ENCODE measurements around the gene OR2AG2. TPM values are rescaled to one million over a fixed set of nuclear protein-coding genes. Genes with fewer than 3 reads are reported as not detected.

OR2AG2 gene
- total and polyA plus RNA-seq, 5 donors from 2014 or later, result not detected

DNA sequence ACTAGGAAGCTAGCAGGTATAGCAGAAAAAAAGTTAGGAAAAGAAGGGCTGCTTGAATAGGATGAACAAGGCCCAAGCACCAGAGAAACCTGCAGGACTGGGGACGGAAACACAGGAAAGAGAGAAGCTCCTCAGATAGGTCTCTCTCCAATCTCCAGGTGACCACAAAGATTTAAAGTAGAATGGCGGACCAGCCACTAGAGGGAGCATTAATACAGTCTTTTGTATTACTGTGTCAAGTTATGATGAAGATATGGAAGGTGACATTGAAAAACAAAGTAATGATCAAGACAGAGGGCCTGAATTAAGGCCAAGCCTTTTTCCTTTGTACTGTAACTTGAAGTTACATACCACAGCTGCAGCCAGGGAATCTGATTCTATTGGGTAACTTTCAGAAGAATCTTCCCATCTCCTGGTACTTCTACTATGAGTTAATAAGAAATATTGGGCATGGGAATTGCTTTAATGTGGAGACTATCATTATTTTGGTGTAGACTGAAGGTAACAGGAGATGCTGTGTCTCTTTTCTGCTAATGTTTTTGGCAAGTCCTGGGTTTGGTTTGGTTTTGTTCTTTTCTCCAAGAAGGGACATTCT lies 33.8 kb downstream of the OR2AG2 start:
- H3K27me3 ChIP-seq (ENCODE audit: control insufficient read depth, insufficient read depth, low read length), result no peaks in the 10 kb centered on the region
- Mint-ChIP-seq H3K9me3 (no peaks in the 10 kb centered on the region), H3K4me3 (peak overlapping the region; percentile 55 to 95 (median 72)), H3K27me3 (no peaks in the 10 kb centered on the region), H3K27ac (peak overlapping the region; percentile 71 to 99 (median 89)), H3K36me3 (peaks cover 27% of the 10 kb centered on the region), H3K4me1 (peaks cover 46 to 93% (median 82%) of the 10 kb centered on the region in 4 donors)
- peak; percentile 67 to 70 for ATAC-seq (ENCODE audit: low read depth in 2 of 2)
- peak; percentile 62 to 86 (median 79) for DNase-seq
- H3K27ac ChIP-seq (ENCODE audit: insufficient read depth, low read length, poor library complexity, severe bottlenecking), result peak overlapping the region; percentile 70
- H3K9me3 ChIP-seq (ENCODE audit: control insufficient read depth in 2 of 2, low read length in 2 of 2), result no peaks in the 10 kb centered on the region
- H3K36me3 ChIP-seq (ENCODE audit: control insufficient read depth, insufficient read depth, low read length), result peaks cover 35% of the 10 kb centered on the region
- peak overlapping the region; percentile 56 for H3K4me3 ChIP-seq (ENCODE audit: low read depth, low read length)
- H3K4me1 ChIP-seq (ENCODE audit: control insufficient read depth, insufficient read depth, low read length, poor library complexity, severe bottlenecking), result peaks cover 91% of the 10 kb centered on the region

DNA sequence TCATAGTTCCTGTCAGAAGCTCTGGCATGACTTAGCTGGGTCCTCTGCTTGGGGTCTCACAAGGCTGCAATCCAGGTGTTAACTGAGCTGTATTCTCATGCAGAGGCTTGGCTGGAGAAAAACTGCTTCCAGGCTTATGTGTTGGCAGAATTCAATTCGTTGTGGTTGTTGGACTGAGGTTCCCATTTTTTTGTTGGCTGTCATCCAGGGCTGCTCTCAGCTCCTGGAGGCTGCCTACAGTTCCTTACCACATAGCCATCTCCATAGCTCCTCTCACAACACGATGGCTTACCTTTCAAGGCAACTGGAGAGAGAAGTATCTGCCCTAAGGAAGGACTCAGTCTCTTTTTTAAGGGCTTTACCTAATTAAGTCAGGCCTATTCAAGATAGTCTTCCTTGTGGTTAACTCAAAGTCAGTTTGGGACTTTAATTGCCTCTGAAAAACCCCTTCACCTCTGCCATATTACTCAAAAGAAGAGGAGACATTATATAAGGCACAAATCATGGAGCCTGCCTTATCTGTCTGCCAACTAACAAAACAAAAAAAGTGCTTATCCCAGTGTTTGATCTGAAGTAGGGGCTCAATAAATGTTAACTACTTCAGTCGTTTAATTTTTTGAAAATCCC lies 35.2 kb downstream of the OR2AG2 start:
- Histone ChIP-seq H3K4me1 (ENCODE audit: control insufficient read depth, insufficient read depth, low read length, poor library complexity, severe bottlenecking) (peaks cover 78% of the 10 kb centered on the region), H3K27ac (ENCODE audit: insufficient read depth, low read length, poor library complexity, severe bottlenecking) (peak overlapping the region; percentile 70), H3K4me3 (ENCODE audit: low read depth, low read length) (peak overlapping the region; percentile 70), H3K36me3 (ENCODE audit: control insufficient read depth, insufficient read depth, low read length) (peaks cover 35% of the 10 kb centered on the region), H3K9me3 (ENCODE audit: control insufficient read depth in 2 of 2, low read length in 2 of 2) (no peaks in the 10 kb centered on the region), H3K27me3 (ENCODE audit: control insufficient read depth, insufficient read depth, low read length) (no peaks in the 10 kb centered on the region)
- ATAC-seq (ENCODE audit: low read depth in 2 of 2), result no peak
- Mint-ChIP-seq H3K9me3 (peaks cover 0 to 2% (median 0%) of the 10 kb centered on the region in 7 donors), H3K27ac (peak overlapping the region; percentile 71 to 99 (median 89)), H3K36me3 (peaks cover 21% of the 10 kb centered on the region), H3K4me1 (peaks cover 45 to 91% (median 76%) of the 10 kb centered on the region in 4 donors), H3K4me3 (peak overlapping the region in 3 of 4 donors; percentile 35 to 82 (median 36)), H3K27me3 (no peaks in the 10 kb centered on the region)
- no peak for DNase-seq

DNA sequence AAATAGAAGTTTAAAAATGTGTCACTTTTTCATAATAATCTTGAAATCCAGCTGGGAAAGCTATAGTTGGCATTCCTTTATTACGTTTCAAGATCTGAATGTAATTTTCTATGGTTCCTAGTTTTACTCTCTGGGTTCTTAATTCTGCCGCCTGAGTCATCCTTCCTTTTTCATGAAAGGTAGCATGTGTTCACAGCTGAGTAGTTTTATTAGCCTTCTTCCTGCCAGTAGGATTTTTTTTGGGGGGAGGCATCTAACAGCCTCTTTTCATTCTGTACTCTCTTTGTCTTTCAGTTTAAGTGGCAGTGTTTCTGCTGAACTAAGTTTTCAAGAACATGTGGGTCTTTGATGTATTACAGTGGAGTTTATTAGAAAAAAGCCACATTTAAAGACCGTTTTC lies 36.5 kb downstream of the OR2AG2 start:
- no peaks in the 10 kb centered on the region for H3K27me3 ChIP-seq (ENCODE audit: control insufficient read depth, insufficient read depth, low read length)

DNA sequence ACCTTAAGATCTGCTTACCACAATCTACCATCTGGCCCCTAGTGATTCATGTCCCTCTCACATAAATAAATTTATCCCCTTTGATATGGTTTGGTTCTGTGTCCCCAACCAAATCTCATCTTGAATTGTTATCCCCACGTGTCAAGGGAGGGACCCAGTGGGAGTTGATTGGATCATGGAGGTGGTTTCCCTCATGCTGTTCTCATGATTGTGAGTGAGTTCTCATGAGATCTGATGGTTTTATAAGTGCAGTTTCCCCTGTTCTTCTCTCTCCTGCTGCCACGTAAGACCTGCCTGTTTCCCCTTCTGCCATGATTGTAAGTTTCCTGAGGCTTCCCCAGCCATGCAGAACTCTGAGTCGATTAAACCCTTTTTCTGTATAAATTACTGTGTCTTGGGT lies 37.2 kb downstream of the OR2AG2 start:
- H3K4me1 ChIP-seq (ENCODE audit: control insufficient read depth, insufficient read depth, low read length, poor library complexity, severe bottlenecking), result peaks cover 62% of the 10 kb centered on the region

More for the DNA sequence above, 36.5 kb downstream of the OR2AG2 start:
- peak in 1 of 3 donors; percentile 41 for DNase-seq
- ATAC-seq (ENCODE audit: low read depth in 2 of 2), result no peak
- Mint-ChIP-seq H3K27me3 (no peaks in the 10 kb centered on the region), H3K4me1 (peaks cover 41 to 93% (median 70%) of the 10 kb centered on the region in 4 donors), H3K9me3 (peaks cover 0 to 2% (median 0%) of the 10 kb centered on the region in 7 donors), H3K4me3 (peak overlapping the region; percentile 52 to 87 (median 79)), H3K36me3 (peaks cover 19% of the 10 kb centered on the region), H3K27ac (peak overlapping the region; percentile 81 to 99 (median 89))
- Histone ChIP-seq H3K4me3 (ENCODE audit: low read depth, low read length) (peak overlapping the region; percentile 70), H3K4me1 (ENCODE audit: control insufficient read depth, insufficient read depth, low read length, poor library complexity, severe bottlenecking) (peaks cover 69% of the 10 kb centered on the region), H3K9me3 (ENCODE audit: control insufficient read depth in 2 of 2, low read length in 2 of 2) (no peaks in the 10 kb centered on the region), H3K36me3 (ENCODE audit: control insufficient read depth, insufficient read depth, low read length) (peaks cover 35% of the 10 kb centered on the region), H3K27ac (ENCODE audit: insufficient read depth, low read length, poor library complexity, severe bottlenecking) (peak overlapping the region; percentile 70)

DNA sequence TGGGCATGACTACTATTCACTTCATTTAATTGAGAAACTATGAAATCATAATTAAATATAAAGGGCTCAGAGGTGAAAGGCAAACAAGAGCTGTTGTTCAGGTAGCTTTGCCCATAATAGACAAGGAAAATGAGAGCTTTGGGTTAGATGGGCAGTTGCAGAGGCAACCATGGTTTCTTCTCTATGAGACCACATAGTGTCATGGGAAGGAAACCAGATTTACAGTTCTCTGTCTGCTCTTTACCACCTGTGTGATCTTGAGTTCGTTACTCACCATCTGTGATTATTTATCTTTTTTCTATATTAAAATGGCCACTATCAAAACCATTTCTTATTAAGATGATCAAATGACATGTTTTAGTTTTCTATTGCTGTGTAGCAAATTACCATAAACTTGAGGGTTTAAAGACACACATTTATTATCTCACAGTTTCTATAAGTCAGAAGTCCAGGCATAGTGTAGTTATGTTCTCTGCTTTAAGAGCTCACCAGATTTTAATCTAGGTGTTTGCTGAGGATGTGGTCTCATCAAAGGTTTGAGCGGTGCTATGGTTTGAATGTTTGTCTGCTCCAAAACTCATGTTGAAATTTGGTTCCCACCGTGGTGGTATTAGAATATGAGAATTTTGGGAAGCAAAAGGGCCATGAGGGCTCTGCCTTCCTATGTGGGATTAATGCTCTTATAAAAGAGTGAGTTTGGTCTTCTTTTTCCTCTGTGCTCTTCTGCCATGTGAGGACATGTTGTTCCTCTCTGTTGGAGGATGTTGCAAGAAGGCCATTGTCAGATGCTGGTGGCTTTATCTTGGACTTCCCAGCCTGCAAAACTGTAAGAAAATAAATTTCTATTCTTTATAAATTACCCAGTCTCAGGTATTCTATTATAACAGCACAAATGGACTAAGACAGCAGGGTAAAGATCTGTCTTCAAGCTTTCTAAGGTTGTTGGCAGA lies 38.2 kb downstream of the OR2AG2 start:
- Mint-ChIP-seq H3K4me1 (peaks cover 47 to 92% (median 66%) of the 10 kb centered on the region in 4 donors), H3K9me3 (peaks cover 0 to 2% (median 0%) of the 10 kb centered on the region in 7 donors), H3K36me3 (peaks cover 16% of the 10 kb centered on the region), H3K27me3 (no peaks in the 10 kb centered on the region), H3K4me3 (peak overlapping the region; percentile 52 to 84 (median 79)), H3K27ac (peak overlapping the region; percentile 85 to 99 (median 89))
- no peaks in the 10 kb centered on the region for H3K9me3 ChIP-seq (ENCODE audit: control insufficient read depth in 2 of 2, low read length in 2 of 2)
- peaks cover 59% of the 10 kb centered on the region for H3K4me1 ChIP-seq (ENCODE audit: control insufficient read depth, insufficient read depth, low read length, poor library complexity, severe bottlenecking)
- peak overlapping the region; percentile 70 for H3K4me3 ChIP-seq (ENCODE audit: low read depth, low read length)
- H3K27ac ChIP-seq (ENCODE audit: insufficient read depth, low read length, poor library complexity, severe bottlenecking), result peak overlapping the region; percentile 70
- H3K27me3 ChIP-seq (ENCODE audit: control insufficient read depth, insufficient read depth, low read length), result no peaks in the 10 kb centered on the region
- ATAC-seq (ENCODE audit: low read depth in 2 of 2) (peak; percentile 81 to 86), DNase-seq (peak in 2 of 3 donors; percentile 65 to 70)
- H3K36me3 ChIP-seq (ENCODE audit: control insufficient read depth, insufficient read depth, low read length), result peaks cover 27% of the 10 kb centered on the region

More for the DNA sequence above, 37.2 kb downstream of the OR2AG2 start:
- H3K27ac ChIP-seq (ENCODE audit: insufficient read depth, low read length, poor library complexity, severe bottlenecking), result peak overlapping the region; percentile 70
- peak overlapping the region; percentile 70 for H3K4me3 ChIP-seq (ENCODE audit: low read depth, low read length)
- no peak for ATAC-seq (ENCODE audit: low read depth in 2 of 2)
- H3K4me1 Mint-ChIP-seq, result peaks cover 41 to 93% (median 66%) of the 10 kb centered on the region in 4 donors
- H3K27ac Mint-ChIP-seq, result peak overlapping the region; percentile 81 to 99 (median 89)
- no peaks in the 10 kb centered on the region for H3K9me3 ChIP-seq (ENCODE audit: control insufficient read depth in 2 of 2, low read length in 2 of 2)
- H3K36me3 ChIP-seq (ENCODE audit: control insufficient read depth, insufficient read depth, low read length), result peaks cover 29% of the 10 kb centered on the region
- DNase-seq, result no peak
- peak overlapping the region; percentile 52 to 87 (median 79) for H3K4me3 Mint-ChIP-seq
- H3K36me3 Mint-ChIP-seq, result peaks cover 15% of the 10 kb centered on the region
- peaks cover 0 to 2% (median 0%) of the 10 kb centered on the region in 7 donors for H3K9me3 Mint-ChIP-seq
- no peaks in the 10 kb centered on the region for H3K27me3 ChIP-seq (ENCODE audit: control insufficient read depth, insufficient read depth, low read length)
- H3K27me3 Mint-ChIP-seq, result no peaks in the 10 kb centered on the region

DNA sequence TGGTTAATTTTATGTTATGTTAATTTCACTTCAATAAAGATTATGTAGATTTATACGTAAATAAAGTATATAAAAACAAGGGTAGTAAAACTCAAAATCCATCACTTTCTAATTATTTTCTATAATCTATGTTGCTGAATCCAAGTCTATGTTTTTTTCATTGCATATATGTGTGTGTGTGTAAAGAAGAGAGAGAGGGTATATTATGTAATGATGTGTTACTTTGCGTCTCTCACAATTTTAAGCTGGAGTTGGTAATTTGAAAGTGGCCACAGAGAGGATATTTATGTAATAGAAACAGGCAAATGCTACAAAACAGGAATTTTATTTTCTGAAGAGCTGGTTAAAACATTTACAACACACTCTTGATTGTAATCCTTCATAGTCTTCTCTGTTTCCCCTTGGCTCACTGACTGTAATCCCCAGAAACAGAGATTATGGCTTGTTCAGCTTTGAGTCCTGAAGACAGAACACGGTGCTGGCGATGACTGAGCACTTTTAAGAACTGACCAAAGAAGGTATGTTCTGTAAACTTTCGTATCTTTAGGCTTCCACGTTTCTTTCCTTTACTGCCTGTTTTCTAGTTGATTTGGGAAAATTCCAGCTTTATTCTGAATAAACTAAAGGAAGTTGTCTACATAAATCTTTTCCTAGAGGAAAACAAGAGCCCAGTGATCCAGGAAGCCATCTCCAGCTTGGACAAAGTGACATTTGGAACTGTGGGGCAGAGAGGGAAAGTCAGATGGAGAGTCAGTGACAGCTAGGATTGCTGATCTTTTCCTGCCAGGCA lies 43.6 kb downstream of the OR2AG2 start:
- Histone ChIP-seq H3K4me3 (ENCODE audit: low read depth, low read length) (peak overlapping the region; percentile 41), H3K4me1 (ENCODE audit: control insufficient read depth, insufficient read depth, low read length, poor library complexity, severe bottlenecking) (peaks cover 31% of the 10 kb centered on the region), H3K9me3 (ENCODE audit: control insufficient read depth in 2 of 2, low read length in 2 of 2) (peaks cover 17 to 18% of the 10 kb centered on the region in 2 experiments), H3K27ac (ENCODE audit: insufficient read depth, low read length, poor library complexity, severe bottlenecking) (peak overlapping the region; percentile 42), H3K27me3 (ENCODE audit: control insufficient read depth, insufficient read depth, low read length) (no peaks in the 10 kb centered on the region), H3K36me3 (ENCODE audit: control insufficient read depth, insufficient read depth, low read length) (peaks cover 46% of the 10 kb centered on the region)
- Mint-ChIP-seq H3K27me3 (no peaks in the 10 kb centered on the region), H3K36me3 (peaks cover 52% of the 10 kb centered on the region), H3K9me3 (peaks cover 0 to 19% (median 0%) of the 10 kb centered on the region in 7 donors), H3K4me1 (peaks cover 39 to 90% (median 57%) of the 10 kb centered on the region in 4 donors), H3K4me3 (peak overlapping the region in 3 of 4 donors; percentile 61 to 69 (median 66)), H3K27ac (peak overlapping the region in 2 of 3 donors; percentile 42 to 75)
- DNase-seq, result no peak
- no peak for ATAC-seq (ENCODE audit: low read depth in 2 of 2)

Measured in CD4-positive, CD25-positive, alpha-beta regulatory T cell (primary cell).